D341Med (cell line): ENCODE data around the gene METTL1.
"Not testable (repeated sequence)": the region's sequence is repeated elsewhere in the genome, so short reads cannot be mapped to it uniquely, and the experiment has no call there.

Experiments used
- DNase-seq: peaks from one replicate; pipeline ENCODE4 v3.0.0; 2012; ENCODE audit warnings: low spot score

The METTL1 gene

DNA sequence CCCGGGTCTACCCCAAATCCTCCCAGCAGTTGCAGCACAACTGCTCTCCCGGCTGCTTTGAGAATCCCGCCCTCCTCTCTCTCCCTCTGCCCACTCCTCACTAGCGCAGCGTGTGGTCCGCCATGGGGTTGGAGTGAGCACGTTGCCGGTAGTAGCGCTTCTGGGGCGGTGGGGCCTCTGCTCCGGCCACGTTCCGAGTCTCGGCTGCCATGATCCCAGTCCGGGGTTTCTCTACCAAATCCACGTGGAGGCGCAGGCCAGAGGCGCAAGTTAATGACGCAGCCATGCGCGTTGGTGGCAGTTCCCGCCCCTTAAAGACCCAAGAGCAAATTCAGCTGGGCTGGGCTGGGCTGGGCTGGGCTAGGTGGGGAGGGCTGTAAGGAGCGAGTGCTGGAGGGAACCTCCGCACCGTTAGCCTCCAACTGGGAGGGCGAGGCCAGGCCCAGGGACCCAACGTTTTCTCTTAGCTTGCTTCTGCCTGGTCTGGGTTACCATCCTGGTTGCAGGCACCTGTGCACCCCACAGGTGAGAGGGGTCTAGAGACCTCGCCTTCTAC is at the start of gene METTL1:
METTL1 (minus strand) TSS at position 233 of the 556 bp plus-strand sequence; CDS start at position 211, 22 bp downstream.
- peak; percentile 92 for DNase-seq

DNA sequence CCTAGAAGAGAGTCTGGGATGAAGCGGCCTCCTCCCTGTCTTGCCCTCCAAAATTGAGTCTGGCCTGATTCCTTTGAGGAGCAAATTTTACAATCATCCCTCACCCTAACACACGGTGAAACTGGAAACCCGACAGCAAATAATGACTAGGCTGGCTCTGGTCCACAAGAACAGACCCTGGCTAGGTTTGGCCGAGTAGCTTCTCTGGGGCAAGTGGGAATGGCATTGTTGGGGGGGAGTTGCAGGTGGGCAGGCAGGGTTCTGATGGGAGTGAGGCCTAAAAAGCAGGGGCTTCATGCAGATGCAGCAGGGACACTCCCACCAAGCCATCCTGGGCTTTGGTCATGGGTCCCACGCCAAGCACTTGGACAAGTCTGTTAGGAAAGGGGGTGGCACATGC is 49.1 kb upstream of the METTL1 start:
- not testable (repeated sequence) for DNase-seq

DNA sequence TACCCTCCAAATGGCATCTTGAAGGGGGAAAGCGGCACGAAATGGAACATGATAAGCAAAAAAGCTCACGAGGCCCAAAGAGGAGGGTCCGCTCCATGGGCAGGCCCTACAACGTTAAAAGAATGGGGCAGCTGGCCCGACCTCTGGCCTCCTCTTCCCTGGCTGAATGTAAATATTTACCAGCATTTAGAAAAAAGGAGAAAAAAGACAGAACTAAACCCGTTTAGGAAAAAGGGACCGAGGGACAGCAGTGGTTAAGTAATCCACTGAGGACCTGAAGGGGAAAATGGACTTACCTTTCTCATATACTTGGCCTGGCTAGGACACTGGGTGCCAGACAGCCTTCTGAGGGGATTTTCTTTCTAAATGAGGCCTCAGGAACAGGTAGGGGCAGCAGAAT is 48.2 kb upstream of the METTL1 start:
- DNase-seq: not testable (repeated sequence)

DNA sequence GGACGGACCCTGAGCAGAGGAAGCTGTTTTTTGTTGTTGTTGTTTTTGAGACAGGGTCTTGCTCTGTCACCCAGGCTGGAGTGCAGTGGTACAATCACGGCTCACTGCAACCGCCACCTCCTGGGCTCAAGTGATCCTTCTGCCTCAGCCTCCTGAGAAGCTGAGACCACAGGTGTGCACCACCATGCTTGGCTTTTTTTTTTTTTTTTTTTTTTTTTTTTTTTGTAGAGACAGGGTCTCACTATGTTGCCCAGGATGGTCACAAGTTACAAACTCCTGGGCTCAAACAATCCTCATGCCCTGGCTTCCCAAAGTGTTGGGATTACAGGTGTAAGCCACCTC is 46.1 kb upstream of the METTL1 start:
- DNase-seq: not testable (repeated sequence)

DNA sequence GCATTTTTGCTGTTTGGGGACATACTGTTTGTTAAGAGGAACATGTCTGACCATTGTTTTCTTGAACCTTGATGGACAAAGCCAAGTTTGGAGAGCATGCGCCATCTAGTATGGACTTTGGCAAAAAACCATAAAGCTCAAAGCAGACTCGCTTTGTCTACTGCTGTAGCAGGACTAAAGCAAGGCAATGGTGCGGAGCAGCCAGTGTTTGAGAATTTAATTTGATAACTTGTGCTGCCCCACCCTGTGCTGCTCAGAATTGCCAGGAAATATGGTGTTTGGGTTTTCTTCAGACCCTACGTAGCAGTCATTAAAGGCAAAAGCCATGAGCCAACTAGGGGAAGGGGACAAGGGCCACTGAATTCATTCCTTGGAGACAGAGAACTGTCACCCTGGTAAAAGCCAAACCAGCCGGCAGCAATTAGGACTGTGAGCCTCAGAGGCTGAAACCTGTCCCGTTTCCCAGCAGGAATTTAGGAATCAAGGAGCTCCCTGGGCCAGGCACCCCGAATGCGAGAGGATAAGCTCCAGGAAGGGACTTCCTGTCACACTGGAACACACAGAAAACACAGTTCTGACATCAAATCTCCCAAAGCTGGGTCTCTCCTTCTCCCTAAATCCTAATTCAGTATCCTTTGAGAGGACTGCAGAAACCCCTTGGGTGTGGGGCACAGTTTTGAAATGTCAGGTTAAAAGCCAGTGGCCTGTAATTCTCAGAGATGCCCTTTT is 45.5 kb upstream of the METTL1 start:
- no peak for DNase-seq

DNA sequence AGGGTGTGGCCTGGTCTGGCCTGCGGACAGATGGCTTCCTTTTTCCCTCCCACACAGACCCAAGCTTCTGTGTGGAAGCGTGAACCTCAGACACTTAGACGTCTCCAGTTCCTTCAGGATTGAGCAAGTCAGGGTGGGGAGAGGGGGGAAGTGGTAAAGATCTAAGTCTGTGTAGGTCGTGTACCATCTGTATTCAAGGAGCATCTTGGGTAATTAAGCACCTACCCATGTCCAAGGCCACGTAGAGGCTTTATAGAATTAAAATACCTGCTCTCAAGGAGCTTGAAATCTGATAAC is 44.9 kb upstream of the METTL1 start:
- no peak for DNase-seq

DNA sequence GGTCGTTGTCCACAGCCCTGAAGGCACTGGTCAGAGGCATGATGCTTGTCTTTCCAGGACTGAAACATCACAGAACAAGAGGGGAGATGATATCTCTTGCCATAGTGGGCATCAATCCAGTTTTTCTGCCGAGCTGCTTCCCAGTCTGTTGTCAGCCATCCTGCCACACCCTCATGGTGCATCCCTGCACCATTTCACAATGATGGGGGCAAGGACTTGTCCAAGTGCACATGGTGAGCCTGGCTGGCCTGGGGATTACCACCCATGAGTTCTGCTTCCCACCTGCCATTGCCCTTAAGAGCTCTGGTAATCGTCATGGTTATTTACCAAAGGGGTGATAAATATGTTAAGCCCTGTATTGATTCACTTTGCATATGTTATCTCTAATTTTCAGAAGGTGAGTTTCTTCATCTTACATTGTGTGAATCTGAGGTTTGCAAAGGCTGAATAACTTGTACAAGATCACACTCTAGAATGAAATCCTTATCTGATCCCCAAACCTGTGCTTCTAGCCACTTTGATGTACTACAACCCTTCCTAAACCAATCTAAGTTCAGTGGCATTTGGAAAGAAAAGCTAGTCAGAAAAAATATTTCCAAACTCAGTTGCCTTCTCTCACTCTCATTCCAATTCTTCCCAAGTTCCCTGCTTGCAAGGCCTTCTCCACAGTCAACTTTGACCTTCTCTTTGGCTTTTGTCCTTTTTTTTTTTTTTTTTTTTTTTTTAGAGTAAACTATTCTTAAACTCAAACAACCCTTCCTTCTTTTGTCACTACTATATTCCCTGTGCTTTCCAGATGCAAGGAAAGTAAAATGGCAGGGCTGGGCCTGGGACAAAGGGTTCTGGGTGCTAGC is 44.3 kb upstream of the METTL1 start:
- no peak for DNase-seq

DNA sequence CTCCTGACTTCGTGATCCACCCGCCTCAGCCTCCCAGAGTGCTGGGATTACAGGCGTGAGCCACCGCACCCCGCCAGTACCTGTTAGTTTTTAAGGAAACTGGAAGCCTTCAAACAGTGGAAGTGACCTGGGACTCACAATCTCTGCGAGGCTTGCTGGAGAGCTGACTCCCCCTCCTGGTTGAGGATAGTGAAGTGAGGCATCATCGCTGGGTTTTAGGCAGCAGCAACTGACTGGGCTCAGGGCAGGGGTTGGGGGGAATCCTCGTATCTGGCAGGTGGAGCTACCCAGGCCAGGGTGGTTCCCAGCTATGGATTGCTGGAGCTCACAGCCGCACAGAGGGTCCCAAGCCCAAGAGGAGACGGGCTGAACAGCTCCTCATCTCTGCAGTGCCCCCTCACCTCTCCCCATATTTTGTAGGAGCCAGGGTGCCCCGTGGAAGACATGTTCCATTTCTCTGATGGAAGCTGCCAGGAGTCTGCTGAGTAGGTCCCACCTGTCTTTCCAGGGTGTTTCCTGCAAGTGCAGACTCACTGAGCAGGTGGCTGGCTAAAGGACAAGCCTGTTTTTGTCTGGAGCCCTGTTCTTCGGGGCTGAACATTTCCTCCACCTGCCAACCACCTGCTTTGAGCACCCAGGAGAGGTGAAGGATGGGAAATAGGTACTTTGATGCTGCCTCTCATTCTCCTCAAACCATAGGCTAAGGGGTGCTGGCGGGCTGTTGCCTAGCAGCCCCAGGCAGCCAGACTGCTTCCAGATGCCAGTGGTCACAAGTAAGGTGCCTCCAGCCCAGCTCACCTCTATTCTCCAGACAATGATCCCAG is 43.5 kb upstream of the METTL1 start:
- peak; percentile 58 for DNase-seq

DNA sequence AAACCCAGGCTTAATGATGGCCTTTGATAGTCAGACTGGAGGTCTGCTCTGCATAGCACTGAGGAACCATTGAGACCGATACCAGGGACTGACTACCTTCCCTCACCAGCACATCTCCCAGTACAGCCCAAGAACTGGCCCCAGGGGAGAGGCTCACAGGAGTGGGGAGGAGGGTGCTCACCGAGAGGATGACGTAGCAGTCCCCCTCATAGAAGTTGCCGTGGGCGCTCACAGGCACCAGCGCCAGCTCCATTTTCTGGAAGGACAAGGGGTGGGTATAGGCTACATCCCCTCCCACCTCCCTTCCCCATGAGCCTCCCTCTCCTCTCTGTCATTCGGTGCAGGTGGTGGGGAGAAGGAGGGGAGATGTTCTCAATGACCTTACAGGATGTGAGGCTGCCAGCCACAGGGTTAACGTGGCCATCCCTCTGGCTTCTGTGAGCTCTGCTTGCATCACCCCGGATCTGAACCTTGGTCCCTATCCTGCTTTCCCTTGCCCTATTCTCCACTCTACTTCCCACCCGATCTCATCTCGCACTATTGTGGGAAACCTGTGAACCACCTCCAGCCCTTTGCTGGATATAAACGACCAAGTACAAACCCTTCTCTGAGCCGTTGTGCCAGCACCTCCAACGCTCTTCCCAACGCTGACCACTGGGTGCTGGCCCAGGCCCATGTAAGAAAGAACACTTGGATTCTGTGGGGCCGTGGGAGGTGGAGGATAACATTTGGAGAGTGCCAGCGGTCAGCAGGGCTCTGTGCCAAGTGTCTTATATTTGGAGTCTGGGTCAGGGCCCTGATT is 42.3 kb upstream of the METTL1 start:
- no peak for DNase-seq

DNA sequence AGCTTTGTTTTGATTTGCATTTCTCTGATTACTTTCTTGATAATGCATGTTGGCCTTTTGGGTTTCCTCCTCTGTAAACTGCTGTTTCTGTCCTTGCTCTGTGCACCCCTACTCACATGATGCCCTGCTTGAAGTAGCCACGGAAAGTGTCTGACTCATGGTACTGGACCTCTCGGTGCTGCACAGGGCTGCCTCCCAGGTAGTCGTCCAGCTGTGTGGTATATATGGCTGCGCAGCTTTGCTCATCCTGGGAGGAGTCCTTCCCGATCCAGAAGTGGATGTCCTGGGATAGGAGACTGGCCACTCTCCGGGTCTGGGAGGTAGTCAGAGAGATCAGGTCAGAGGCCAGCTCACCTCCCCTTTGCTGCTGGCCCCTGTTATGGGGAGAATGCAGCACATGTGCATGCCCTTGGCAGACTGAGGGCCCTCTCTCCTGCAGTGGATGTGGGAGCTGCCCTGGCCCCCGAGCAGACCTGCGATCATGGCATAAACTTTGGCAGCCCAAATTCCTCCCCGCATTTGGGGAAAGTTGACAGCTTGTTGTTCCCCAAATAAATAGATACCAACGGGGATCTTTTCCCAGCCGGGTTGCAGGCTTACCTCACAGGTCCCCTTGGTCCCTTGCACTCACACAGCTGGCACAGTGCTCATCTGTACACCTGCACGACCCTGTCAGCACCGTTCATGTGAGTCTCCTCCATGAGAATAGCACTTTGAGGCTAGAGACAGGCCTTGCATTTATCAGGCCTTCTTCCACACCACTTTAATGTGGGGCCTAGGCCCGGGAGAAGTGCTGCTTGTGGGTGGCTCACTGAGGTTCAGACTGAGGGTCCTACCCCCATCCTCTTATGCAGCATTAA is 41.4 kb upstream of the METTL1 start:
- no peak for DNase-seq

DNA sequence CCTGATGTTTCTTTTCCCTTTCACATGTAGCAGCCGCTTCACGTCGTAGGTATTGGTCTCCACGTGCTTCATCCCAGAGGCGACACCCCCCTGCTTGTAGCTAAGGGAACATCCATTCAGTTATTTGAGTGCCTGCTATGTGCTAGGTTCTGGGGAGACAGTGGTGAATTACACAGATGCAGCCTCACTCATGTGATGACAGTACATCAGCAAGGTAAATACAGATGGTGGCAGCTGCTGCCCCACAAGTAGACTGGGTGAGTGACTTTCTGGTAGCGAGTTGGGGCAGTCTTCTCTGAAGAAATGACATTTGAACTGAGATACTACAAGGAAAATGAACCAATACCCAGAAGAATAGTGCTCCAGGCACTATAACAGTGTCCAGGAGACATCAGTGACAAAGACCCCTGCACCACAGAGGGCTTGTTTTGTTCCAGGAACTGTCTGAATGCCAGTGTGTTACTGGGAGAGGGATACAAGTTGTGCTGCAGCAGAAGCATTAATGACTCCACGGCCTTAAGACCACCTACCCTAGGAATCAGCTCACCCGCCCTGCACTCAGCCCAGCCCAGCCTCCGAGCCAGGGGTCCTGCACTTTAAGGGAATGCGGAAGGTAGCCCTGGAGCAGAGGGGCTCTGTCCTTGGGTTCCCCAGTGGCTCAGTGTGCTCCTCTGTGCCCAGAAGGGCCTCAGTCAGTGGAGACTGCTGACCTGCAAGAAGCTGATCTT is 39.3 kb upstream of the METTL1 start:
- no peak for DNase-seq

DNA sequence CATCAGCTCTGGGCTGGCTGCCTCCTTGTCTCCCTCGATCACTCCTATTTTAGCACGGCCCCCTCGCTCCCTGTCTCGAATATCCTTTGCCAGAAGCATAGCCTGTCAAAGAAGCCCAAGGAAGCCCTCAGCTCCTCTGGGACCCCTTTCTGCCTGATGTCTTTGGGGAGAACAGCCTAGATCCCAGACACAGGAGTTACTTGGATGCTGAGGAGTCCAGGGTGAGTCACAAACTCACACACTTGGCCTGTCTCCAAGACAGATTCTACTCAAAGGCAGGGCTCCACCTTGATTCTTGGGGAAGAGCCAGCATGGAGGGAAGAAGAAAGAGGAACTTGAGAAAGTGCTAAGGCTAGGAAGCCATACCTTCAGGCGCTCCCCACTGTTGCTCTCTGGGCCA is 38.5 kb upstream of the METTL1 start:
- no peak for DNase-seq

DNA sequence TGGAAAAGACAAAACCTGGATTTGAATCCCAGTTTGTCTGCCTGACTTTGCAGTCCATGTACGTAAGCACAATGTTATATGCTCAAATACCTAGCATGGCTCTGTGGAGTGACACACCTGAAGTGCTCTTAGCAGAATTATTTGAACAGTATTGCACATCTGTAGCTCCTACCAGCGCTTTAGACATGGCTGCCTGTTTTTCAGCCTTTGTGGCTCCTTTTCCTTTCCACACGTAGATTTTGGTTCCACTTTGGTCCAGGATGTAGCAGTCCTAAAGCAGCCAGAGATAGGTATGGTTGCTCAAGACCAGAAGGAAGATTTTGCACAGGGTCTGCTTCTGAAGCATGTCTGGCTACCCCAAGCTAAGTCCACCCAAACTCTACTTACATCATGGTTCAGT is 37.5 kb upstream of the METTL1 start:
- no peak for DNase-seq

DNA sequence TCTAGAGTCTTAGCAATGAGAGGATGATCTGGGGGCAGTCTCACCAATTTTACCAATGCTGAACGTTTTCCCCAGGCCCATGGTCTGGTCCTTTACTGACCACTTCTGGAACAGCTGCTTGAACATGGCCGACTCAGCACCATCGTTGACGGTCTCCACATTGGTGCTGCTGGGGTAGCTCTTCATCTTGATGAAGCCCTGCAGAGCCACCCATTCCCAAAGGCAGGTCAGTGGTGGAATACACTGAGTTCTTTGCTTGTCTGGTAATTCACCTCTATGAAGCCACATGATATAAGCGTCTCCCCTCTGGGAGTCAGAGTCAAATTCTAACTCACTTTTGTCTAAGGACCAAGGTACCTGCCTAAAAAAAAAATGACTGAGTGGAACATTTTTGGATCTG is 36.4 kb upstream of the METTL1 start:
- no peak for DNase-seq

DNA sequence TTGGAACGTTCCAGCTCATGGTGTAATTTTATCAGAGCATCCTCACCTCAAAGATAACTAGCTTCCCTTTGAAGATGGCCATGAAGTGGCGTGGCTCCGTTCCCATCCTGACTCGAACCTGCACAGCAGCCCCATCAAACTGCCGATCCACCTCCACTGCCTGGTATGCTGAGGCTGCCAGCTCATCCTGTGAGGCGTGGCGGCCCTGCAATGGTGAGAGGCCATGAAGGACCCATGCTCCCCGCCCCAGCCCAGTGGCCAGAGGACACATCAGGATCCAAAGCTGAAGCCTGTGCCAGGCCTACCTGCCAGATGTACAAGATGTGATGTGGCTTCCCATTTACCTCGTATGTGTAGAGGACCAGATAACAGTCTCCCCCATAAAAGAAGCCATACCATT is 35.4 kb upstream of the METTL1 start:
- no peak for DNase-seq

DNA sequence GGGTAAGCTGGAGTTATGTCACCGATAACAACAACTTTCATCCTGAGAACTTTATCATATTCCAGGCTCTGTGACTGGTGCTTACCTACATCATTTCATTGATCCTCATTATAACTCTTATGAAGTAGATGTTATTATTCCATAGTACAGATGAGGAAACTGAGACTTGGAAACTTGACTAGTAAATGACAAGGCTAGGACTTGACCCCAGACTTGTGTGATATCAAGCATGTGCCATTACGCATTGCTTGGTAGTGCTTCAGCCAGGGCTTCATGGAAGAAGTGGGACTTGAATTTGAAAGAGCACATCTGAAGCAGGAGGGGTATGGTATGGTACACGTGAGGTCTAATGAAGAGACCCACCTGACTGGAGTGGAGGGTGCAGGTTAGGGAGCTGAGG is 34.8 kb upstream of the METTL1 start:
- no peak for DNase-seq

DNA sequence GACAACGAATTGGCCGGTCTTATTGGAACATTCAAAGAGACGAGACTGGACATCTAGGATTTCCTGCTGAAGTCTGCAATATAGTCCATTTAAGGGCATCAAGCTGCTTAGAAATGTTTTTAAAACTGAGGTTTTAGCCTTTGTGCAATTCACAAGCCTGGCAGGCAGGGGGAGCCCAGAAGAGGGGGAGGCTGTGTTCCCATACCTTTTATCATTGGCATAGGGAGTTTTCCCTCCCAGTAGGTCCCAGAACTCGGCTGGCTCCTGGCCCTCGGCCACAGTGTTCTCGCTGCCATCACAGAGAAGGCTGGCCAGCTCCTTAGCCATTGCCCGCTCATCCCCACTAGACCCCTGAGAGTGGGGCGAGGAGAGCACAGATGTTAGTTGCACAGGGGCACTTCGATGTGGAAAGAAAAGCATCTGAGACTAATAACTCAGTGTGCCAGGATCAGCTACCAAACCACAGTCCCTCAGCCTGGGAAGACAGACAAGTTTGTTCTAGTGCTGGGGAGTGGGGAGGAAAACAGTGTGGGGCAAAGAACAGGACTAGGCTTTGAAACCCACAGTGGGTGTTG is 31.5 kb upstream of the METTL1 start:
- peak; percentile 83 for DNase-seq

DNA sequence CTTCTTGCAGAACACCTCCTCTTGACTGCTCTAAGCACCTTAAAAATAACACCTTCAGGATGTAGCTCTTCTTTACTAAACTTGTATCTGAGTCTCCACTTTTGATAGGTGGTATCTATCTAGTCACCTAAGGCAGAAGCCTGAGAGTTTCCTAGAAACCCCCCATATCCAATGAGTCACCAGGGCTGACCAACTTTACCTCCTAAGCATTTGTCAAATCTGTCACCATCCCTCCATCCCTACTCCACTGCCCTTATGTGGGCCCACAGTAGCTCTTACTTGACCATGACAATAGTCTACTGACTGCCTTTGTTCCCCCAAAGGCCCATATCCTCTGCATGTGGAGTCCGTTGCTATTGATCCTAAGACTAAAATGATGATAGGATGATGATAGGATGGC is 30.7 kb upstream of the METTL1 start:
- DNase-seq: no peak

DNA sequence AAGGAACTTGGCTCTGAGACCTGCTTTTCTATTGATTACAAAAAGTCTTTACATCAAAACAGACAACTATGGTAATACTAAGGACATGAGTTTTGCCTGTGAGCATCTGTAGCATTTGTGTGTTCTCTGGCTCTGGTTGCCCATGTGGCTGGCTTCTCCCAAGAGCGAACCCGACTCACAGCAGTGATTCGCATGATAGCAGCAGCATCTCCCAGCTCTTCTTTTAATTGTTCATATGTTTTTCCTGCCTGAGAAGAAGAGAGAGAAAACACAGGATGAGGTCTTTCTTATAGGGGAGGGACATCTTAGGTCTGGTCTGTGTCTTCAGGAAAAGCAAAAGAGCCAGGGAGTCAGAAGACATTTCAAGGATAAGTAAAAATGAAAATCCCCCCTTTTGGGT is 29.1 kb upstream of the METTL1 start:
- no peak for DNase-seq

DNA sequence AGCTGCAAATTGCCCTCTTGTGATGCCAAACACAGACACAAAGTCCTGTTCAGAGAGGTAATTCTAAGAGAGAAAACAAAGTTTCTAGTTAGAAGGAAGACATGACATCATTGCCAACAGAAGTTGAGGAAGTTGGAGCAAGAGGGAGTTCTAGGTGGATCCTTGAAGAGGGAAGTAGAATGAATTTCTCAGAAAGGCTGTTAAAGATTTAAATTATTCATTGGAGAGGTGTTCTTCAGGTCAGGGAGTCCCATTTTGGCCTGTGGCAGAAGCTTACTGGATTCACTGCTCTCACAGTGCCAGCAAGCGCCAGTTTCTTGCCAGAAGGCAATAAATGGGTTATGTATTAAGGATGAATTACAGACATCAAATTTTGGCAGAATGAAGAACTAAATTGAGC is 26.0 kb upstream of the METTL1 start:
- DNase-seq: no peak
